ENCODE results near the gene NRARP.

The NRARP gene

DNA sequence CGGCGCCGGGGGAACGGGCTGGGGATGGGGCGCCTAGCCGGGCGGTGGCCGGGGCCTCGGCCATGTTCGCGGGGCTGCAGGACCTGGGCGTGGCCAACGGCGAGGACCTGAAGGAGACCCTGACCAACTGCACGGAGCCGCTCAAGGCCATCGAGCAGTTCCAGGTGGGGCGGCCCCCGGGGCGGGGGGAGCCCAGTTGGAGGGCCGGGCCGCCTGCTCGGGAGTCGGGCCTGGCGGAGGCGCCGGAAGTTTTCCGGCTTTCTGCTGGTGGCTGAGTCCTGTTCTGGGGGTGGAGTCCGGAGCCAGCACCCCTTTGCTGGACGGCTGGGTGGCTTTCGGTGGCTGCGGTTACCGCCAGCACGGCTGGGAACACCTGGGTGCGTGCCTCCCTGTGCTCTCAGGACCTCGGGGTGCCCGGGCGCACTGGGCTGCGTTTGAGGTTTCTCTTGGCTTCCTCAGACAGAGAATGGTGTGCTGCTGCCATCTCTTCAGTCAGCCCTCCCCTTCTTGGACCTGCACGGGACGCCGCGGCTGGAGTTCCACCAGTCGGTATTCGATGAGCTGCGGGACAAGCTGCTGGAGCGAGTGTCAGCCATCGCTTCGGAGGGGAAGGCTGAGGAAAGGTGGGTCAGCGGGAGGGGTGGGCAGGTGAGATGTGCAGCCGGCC is 46.5 kb downstream of the NRARP start:
- peak in 1 of 2 experiments; percentile 34 for DNase-seq

GRCh38 chr9:137254624-137255447 is 47.2 kb downstream of the NRARP start, which contains the start of gene NELFB:
NELFB (plus strand) TSS chr9:137255327.
- peak; percentile 29 to 80 for DNase-seq

- no peak for DNase-seq
These were observed 48.1 kb downstream of the NRARP start for GRCh38 chr9:137253717-137254623.

DNA sequence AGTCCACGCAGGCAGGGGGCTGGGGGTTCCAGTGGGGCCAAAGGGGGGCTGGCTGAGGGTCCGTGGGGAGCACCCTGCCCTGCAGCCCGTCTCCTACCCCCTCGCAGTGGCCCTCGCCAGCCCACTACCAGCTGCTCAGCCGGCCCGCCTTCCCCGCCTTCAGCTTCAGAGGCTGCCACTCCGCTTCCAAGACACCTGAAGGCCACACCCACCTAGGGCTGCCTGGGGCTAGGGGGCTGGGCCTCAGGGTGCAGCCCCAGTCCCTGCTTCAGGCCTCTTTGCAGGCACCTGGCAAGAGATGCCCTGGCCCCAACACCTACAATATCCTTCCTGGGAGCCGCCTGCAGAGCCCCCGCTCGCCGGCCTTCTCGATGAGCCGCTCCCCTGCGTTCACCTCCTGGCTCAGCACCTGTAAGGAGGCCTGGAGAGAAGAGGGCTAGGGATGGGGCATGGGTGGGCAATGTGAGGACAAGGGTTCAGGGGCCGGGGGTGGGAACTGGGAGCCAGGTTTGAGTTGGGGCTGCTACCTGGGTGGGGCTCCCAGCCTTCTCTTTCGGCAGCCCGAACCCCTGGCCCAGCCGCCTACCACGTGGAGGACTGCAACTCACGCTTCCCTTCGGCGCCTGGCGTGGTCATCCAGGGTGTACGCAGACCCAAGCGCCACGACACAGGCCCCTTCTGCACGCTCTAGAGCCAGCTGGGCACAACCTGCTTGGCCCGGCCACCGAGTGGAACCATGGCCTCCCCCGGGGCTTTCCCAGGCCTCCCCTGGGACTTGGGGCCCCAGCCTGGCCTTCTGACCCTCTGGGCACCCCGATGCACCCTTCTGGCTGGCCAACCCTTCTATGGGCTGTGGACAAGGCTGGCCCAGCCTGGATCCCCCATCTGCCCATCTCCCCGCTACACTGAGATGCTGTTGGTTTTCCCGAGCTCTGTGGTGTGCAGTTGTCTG is 49.2 kb downstream of the NRARP start:
- DNase-seq = no peak

GRCh38 chr9:137251490-137252268 is 50.4 kb downstream of the NRARP start:
- no peak for DNase-seq

GRCh38 chr9:137251194-137251461 is 50.9 kb downstream of the NRARP start, which contains the start of gene STPG3:
STPG3 (plus strand) TSS chr9:137251286; CDS start chr9:137251287, 1 bp downstream.
- no peak for DNase-seq

DNA sequence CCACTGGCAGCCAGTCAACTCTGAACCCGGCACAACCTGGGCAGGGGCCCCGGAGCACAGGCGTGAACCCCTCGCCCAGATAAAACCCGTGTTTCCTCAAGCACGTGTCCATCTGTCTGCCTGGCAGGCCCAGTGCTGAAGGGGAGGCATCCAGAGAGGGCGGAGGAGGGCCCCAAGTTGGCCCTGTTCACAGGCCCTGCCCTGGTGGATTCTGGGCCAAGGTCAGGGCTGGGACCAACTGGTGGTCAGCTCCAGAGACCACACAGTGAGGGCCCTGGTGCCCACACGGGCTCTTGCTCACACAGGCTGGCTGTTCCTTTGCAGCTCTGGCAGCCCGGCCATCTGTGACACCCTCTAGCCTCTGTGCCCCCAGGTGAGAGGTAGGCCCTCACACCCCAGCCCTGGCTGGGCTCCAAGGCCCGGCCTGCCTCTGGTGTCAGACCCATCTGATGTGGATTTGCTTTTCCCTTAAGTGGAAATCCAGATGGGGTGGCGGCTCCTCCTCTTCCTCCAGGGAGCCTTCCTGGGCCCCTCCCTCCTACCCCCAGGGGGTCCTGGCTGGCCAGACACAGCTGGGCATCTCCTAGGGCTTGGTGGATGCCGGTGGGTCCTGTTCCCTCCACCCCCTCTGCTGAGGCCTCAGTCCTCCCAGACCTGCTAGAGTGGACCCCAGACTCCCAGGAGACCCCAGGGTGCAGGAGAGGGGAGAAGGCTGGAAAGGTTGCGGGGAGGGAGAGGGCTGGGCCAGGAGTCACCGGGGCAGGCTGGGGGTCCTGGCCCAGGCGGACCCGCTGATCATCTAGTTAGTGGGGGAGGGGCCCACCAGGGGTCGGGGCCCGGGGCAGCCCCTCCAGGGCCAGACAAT is 51.5 kb downstream of the NRARP start:
- no peak for DNase-seq
